ENCODE measurements around the gene ERBB3. TPM values are rescaled to one million over a fixed set of nuclear protein-coding genes. Genes with fewer than 3 reads are reported as not detected.
A peak's percentile ranks its signal among the peaks of the same experiment; 100 is the strongest.

ERBB3 gene
- total and polyA plus RNA-seq, 2 of the 4 experiments (the other 2 are of a cell fraction): 1.4 to 2.2 TPM

GRCh38 chr12:56128670-56129205 lies 48.8 kb downstream of the ERBB3 start:
- dilution Hi-C loops (cut with HindIII; ENCODE audit: low sequenced_read_pairs, unreplicated experiment) (no loop called here), in situ Hi-C loops (cut with MboI; ENCODE audit: low sequenced_read_pairs) (loop anchor here (5.0 kb wide), 1 partner anchor 59 kb away; the partner anchor contains the start of gene SMARCC2), intact Hi-C loops (cut with micrococcal nuclease) (no loop called here)
- peak overlapping the region; percentile 88 for H3K23ac ChIP-seq (ENCODE audit: low read depth, low read length)
- H3K27me3 ChIP-seq (ENCODE audit: control insufficient read depth, insufficient read depth, low read length): no peaks in the 10 kb centered on the region
- peak overlapping the region; percentile 51 for H2BK5ac ChIP-seq (ENCODE audit: low read depth, low read length, poor library complexity, severe bottlenecking)
- peaks cover 31% of the 10 kb centered on the region for H3K36me3 ChIP-seq (ENCODE audit: control insufficient read depth, insufficient read depth, low read length)
- peak overlapping the region; percentile 73 for H3K4ac ChIP-seq (ENCODE audit: low read depth, low read length)
- DNase-seq: no peak
- no TSS peak for BruUV-seq (replicated peaks)
- H2BK20ac ChIP-seq (ENCODE audit: low read depth, low read length): no peak overlapping the region
- peak overlapping the region; percentile 78 for H3K56ac ChIP-seq (ENCODE audit: extremely low read depth, insufficient read depth, low read length)
- H3K9ac ChIP-seq (ENCODE audit: low read depth, low read length): peak overlapping the region; percentile 91
- H3K4me1 ChIP-seq (ENCODE audit: control insufficient read depth, insufficient read depth, low read length): peaks cover 6% of the 10 kb centered on the region; the same call in 1 of the 2 replicates
- peak; percentile 13 for ATAC-seq (ENCODE audit: low read depth)
- H4K91ac ChIP-seq (ENCODE audit: insufficient read depth, low read depth, low read length): peak overlapping the region; percentile 87
- no peaks in the 10 kb centered on the region for H3K9me3 ChIP-seq (ENCODE audit: control insufficient read depth, insufficient read depth, low read length)
- TF ChIP-seq MAZ (IDR thresholded peaks at IDR 0.05; ENCODE audit: borderline replicate concordance, low read depth, low read length) (no peak), MXI1 (IDR thresholded peaks at IDR 0.05; ENCODE audit: borderline replicate concordance, low read depth, low read length) (no peak), MAFK (IDR thresholded peaks at IDR 0.05; ENCODE audit: low read depth, low read length) (no peak), FOS (IDR thresholded peaks at IDR 0.05; ENCODE audit: low read depth, low read length) (peak; percentile 37; the same call in 1 of the 2 replicates), SMC3 (IDR thresholded peaks at IDR 0.05; ENCODE audit: low read depth, low read length) (no peak), RFX5 (IDR thresholded peaks at IDR 0.05; ENCODE audit: low read depth, low read length) (no peak), CHD1 (IDR thresholded peaks at IDR 0.05; ENCODE audit: low read depth, low read length) (peak; percentile 65; the same call in 1 of the 2 replicates), NFE2L2 (IDR thresholded peaks at IDR 0.05; ENCODE audit: low read depth, low read length) (no peak)
- TF ChIP-seq, protein P1, sequence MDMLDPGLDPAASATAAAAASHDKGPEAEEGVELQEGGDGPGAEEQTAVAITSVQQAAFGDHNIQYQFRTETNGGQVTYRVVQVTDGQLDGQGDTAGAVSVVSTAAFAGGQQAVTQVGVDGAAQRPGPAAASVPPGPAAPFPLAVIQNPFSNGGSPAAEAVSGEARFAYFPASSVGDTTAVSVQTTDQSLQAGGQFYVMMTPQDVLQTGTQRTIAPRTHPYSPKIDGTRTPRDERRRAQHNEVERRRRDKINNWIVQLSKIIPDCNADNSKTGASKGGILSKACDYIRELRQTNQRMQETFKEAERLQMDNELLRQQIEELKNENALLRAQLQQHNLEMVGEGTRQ (IDR thresholded peaks at IDR 0.05; ENCODE audit: low read depth, low read length): no peak
- peaks cover 44 to 76% of the 10 kb centered on the region in 2 experiments for H3K79me1 ChIP-seq (ENCODE audit: low read depth in 1 of 2, low read length in 2 of 2)
- peak overlapping the region; percentile 44 for H3K27ac ChIP-seq (ENCODE audit: insufficient read depth, low read length)
- peak overlapping the region; percentile 7 for H3K18ac ChIP-seq (ENCODE audit: low read depth, low read length)
- peak overlapping the region; percentile 92 for H3K4me2 ChIP-seq (ENCODE audit: low read depth, low read length)
- no peak overlapping the region for H2BK15ac ChIP-seq (ENCODE audit: low read depth, low read length)
- WGBS, 2 experiments (ENCODE audit: extremely low coverage in 2 of 2, insufficient read length in 1 of 2): 0% methylated on average over 8 of the region's 20 CpGs; no CpG with 5 or more reads in 1 of the 2 experiments
- ChIA-PET CTCF (interaction anchor here (0.5 to 1.3 kb wide), 3 partner anchors 20 to 82 kb away, joined by 3 to 10 read pairs (median 6); partner anchors contain the start of gene SMARCC2), POLR2A (ENCODE audit: unreplicated experiment) (interaction anchor here (0.6 to 1.9 kb wide), 5 partner anchors 9 to 93 kb away, joined by 3 to 8 read pairs (median 3); partner anchors contain the start of genes MYL6, RNF41 and ZC3H10)
- H3K14ac ChIP-seq (replicated peaks; ENCODE audit: low read depth, low read length): peak overlapping the region; percentile 85
- H2AFZ ChIP-seq (replicated peaks; ENCODE audit: low read length, poor library complexity): peak overlapping the region; percentile 88
- no peaks in the 10 kb centered on the region for H3K9me1 ChIP-seq (ENCODE audit: insufficient read depth, low read length)
- H2BK120ac ChIP-seq (ENCODE audit: low read depth, low read length): no peak overlapping the region
- H2AK5ac ChIP-seq (ENCODE audit: low read depth, low read length): peak overlapping the region; percentile 88
- peak overlapping the region; percentile 32 to 36; a peak in 2 of 4 replicates for H4K8ac ChIP-seq (ENCODE audit: low read depth in 2 of 2, low read length in 2 of 2)
- H4K20me1 ChIP-seq (ENCODE audit: insufficient read depth, low read length): no peaks in the 10 kb centered on the region
- H2AK9ac ChIP-seq (replicated peaks; ENCODE audit: low read depth, low read length, poor library complexity): peak overlapping the region; percentile 95
- peak overlapping the region; percentile 75 for H3K4me3 ChIP-seq (ENCODE audit: insufficient read depth, low read depth, low read length)
- 0 out of 2 replicates have a peak overlapping the region, but pooled peaks have one; percentile 4 for H4K5ac ChIP-seq (ENCODE audit: low read depth, low read length)

All from IMR-90 (cell line).